Measurements from ENCODE around the gene PABPC3.

Gene PABPC3

GRCh38 chr13:25135896-25136295 lies 40.0 kb downstream of the PABPC3 start:
- Histone ChIP-seq H3K36me3 (ENCODE audit: insufficient read depth, low read length) (no peaks in the 10 kb centered on the region), H3K27me3 (ENCODE audit: insufficient read depth, low read length, poor library complexity, severe bottlenecking) (no peaks in the 10 kb centered on the region), H3K9me2 (replicated peaks; ENCODE audit: low read depth, low read length) (no peaks in the 10 kb centered on the region), H3K9me3 (ENCODE audit: insufficient read depth, low read depth, low read length) (no peaks in the 10 kb centered on the region), H3K4me1 (ENCODE audit: insufficient read depth, low read length, poor library complexity, severe bottlenecking) (no peaks in the 10 kb centered on the region), H2AFZ (ENCODE audit: low read length) (no peak overlapping the region), H3K4me2 (ENCODE audit: low read depth, low read length, poor library complexity, severe bottlenecking) (no peak overlapping the region), H3K4me3 (ENCODE audit: low read length, poor library complexity, severe bottlenecking) (no peak overlapping the region), H3K79me2 (ENCODE audit: insufficient read depth, low read length) (no peaks in the 10 kb centered on the region), H3F3A (ENCODE audit: low read depth) (no peaks in the 10 kb centered on the region), H3K9ac (ENCODE audit: low read depth, low read length, poor library complexity, severe bottlenecking) (no peak overlapping the region), H4K20me1 (ENCODE audit: insufficient read depth, low read length, poor library complexity, severe bottlenecking) (no peaks in the 10 kb centered on the region)
- TF ChIP-seq EZH2phosphoT487 (IDR thresholded peaks at IDR 0.05; ENCODE audit: borderline replicate concordance) (no peak), CTCF (conservative IDR thresholded peaks at IDR 0.05; ENCODE audit: low read length) (no peak)

- H3F3A ChIP-seq (ENCODE audit: low read depth) = no peaks in the 10 kb centered on the region
- H3K9me2 ChIP-seq (replicated peaks; ENCODE audit: low read depth, low read length) = no peaks in the 10 kb centered on the region
- H3K4me2 ChIP-seq (ENCODE audit: low read depth, low read length, poor library complexity, severe bottlenecking) = no peak overlapping the region
- no peaks in the 10 kb centered on the region for H3K79me2 ChIP-seq (ENCODE audit: insufficient read depth, low read length)
- TF ChIP-seq CTCF (conservative IDR thresholded peaks at IDR 0.05; ENCODE audit: low read length) (no peak), EZH2phosphoT487 (IDR thresholded peaks at IDR 0.05; ENCODE audit: borderline replicate concordance) (no peak)
- H3K4me3 ChIP-seq (ENCODE audit: low read length, poor library complexity, severe bottlenecking) = no peak overlapping the region
- no peaks in the 10 kb centered on the region for H3K4me1 ChIP-seq (ENCODE audit: insufficient read depth, low read length, poor library complexity, severe bottlenecking)
- no peaks in the 10 kb centered on the region for H3K36me3 ChIP-seq (ENCODE audit: insufficient read depth, low read length)
- H2AFZ ChIP-seq (ENCODE audit: low read length) = no peak overlapping the region
- H3K27me3 ChIP-seq (ENCODE audit: insufficient read depth, low read length, poor library complexity, severe bottlenecking) = no peaks in the 10 kb centered on the region
- no peak overlapping the region for H3K9ac ChIP-seq (ENCODE audit: low read depth, low read length, poor library complexity, severe bottlenecking)
- no peaks in the 10 kb centered on the region for H3K9me3 ChIP-seq (ENCODE audit: insufficient read depth, low read depth, low read length)
- H4K20me1 ChIP-seq (ENCODE audit: insufficient read depth, low read length, poor library complexity, severe bottlenecking) = no peaks in the 10 kb centered on the region
Observed at GRCh38 chr13:25136880-25137787, 41.2 kb downstream of the PABPC3 start.

GRCh38 chr13:25137788-25138115 lies 41.8 kb downstream of the PABPC3 start:
- H3K4me1 ChIP-seq (ENCODE audit: insufficient read depth, low read length, poor library complexity, severe bottlenecking) = no peaks in the 10 kb centered on the region
- no peak overlapping the region for H3K4me2 ChIP-seq (ENCODE audit: low read depth, low read length, poor library complexity, severe bottlenecking)

More at GRCh38 chr13:25137788-25138115, 41.8 kb downstream of the PABPC3 start:
- TF ChIP-seq CTCF (conservative IDR thresholded peaks at IDR 0.05; ENCODE audit: low read length) = no peak
- no peak for TF ChIP-seq EZH2phosphoT487 (IDR thresholded peaks at IDR 0.05; ENCODE audit: borderline replicate concordance)
- Histone ChIP-seq H2AFZ (ENCODE audit: low read length) (no peak overlapping the region), H3K9me3 (ENCODE audit: insufficient read depth, low read depth, low read length) (no peaks in the 10 kb centered on the region), H3K36me3 (ENCODE audit: insufficient read depth, low read length) (no peaks in the 10 kb centered on the region), H3K79me2 (ENCODE audit: insufficient read depth, low read length) (no peaks in the 10 kb centered on the region), H3K9ac (ENCODE audit: low read depth, low read length, poor library complexity, severe bottlenecking) (no peak overlapping the region), H3K27me3 (ENCODE audit: insufficient read depth, low read length, poor library complexity, severe bottlenecking) (no peaks in the 10 kb centered on the region), H3K4me3 (ENCODE audit: low read length, poor library complexity, severe bottlenecking) (no peak overlapping the region), H4K20me1 (ENCODE audit: insufficient read depth, low read length, poor library complexity, severe bottlenecking) (no peaks in the 10 kb centered on the region), H3F3A (ENCODE audit: low read depth) (no peaks in the 10 kb centered on the region), H3K9me2 (replicated peaks; ENCODE audit: low read depth, low read length) (no peaks in the 10 kb centered on the region)
